ENCODE data around the gene GPAT3. TPM values are rescaled to one million over a fixed set of nuclear protein-coding genes. Genes with fewer than 3 reads are reported as not detected.

Gene GPAT3
- total and polyA plus RNA-seq, 2 experiments from 2014 or later = 1.2 to 2.0 TPM

DNA sequence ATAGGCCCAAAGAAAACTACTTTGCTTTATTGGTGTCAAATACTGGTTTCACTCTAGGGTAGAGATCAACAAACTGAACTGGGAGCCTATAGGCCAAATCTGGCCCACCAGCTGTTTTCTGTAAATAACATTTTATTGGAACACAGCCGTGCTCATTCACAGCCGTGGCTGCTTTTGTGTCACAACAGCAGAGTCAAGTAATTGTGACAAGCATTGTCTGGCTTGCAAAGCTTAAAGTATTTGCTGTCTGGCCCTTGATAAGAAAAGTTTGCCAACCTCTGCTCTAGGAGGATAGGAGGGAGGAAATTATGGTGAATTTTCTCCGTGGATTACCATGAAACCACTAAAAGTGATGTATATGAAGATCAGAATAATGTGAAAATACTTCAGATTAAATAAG is 53.4 kb downstream of the GPAT3 start (continued):
- TF ChIP-seq, protein P1, sequence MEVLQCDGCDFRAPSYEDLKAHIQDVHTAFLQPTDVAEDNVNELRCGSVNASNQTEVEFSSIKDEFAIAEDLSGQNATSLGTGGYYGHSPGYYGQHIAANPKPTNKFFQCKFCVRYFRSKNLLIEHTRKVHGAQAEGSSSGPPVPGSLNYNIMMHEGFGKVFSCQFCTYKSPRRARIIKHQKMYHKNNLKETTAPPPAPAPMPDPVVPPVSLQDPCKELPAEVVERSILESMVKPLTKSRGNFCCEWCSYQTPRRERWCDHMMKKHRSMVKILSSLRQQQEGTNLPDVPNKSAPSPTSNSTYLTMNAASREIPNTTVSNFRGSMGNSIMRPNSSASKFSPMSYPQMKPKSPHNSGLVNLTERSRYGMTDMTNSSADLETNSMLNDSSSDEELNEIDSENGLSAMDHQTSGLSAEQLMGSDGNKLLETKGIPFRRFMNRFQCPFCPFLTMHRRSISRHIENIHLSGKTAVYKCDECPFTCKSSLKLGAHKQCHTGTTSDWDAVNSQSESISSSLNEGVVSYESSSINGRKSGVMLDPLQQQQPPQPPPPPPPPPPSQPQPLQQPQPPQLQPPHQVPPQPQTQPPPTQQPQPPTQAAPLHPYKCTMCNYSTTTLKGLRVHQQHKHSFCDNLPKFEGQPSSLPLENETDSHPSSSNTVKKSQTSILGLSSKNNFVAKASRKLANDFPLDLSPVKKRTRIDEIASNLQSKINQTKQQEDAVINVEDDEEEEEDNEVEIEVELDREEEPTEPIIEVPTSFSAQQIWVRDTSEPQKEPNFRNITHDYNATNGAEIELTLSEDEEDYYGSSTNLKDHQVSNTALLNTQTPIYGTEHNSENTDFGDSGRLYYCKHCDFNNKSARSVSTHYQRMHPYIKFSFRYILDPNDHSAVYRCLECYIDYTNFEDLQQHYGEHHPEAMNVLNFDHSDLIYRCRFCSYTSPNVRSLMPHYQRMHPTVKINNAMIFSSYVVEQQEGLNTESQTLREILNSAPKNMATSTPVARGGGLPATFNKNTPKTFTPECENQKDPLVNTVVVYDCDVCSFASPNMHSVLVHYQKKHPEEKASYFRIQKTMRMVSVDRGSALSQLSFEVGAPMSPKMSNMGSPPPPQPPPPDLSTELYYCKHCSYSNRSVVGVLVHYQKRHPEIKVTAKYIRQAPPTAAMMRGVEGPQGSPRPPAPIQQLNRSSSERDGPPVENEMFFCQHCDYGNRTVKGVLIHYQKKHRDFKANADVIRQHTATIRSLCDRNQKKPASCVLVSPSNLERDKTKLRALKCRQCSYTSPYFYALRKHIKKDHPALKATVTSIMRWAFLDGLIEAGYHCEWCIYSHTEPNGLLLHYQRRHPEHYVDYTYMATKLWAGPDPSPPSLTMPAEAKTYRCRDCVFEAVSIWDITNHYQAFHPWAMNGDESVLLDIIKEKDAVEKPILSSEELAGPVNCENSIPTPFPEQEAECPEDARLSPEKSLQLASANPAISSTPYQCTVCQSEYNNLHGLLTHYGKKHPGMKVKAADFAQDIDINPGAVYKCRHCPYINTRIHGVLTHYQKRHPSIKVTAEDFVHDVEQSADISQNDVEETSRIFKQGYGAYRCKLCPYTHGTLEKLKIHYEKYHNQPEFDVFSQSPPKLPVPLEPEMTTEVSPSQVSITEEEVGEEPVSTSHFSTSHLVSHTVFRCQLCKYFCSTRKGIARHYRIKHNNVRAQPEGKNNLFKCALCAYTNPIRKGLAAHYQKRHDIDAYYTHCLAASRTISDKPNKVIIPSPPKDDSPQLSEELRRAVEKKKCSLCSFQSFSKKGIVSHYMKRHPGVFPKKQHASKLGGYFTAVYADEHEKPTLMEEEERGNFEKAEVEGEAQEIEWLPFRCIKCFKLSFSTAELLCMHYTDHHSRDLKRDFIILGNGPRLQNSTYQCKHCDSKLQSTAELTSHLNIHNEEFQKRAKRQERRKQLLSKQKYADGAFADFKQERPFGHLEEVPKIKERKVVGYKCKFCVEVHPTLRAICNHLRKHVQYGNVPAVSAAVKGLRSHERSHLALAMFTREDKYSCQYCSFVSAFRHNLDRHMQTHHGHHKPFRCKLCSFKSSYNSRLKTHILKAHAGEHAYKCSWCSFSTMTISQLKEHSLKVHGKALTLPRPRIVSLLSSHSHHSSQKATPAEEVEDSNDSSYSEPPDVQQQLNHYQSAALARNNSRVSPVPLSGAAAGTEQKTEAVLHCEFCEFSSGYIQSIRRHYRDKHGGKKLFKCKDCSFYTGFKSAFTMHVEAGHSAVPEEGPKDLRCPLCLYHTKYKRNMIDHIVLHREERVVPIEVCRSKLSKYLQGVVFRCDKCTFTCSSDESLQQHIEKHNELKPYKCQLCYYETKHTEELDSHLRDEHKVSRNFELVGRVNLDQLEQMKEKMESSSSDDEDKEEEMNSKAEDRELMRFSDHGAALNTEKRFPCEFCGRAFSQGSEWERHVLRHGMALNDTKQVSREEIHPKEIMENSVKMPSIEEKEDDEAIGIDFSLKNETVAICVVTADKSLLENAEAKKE (CRISPR knock-in tag; IDR thresholded peaks at IDR 0.05) = no peak

DNA sequence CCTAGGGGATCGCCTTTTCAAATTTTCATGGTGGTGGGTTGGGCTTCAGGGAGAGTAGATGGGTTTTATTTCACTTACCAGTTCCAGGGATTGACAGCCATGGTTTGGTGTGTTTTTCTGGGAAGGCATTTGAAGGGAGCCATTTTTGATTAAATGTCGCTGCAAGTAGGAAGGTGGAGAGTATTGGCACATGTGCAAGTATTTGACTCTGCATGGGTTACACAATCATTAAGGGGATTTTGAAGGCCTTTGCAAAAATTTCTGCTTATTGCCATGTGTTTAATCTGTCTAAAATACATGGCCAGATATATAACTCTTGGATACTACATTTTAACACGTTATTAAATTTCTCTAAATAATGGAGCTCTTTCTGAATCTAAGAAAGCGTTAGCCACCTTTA is 55.1 kb downstream of the GPAT3 start:
- DNase-seq (ENCODE audit: low spot score) (no peak), ATAC-seq (no peak)
- Histone ChIP-seq H3K27ac (ENCODE audit: low read depth) (no peak overlapping the region), H3K79me2 (replicated peaks; ENCODE audit: insufficient read depth) (no peaks in the 10 kb centered on the region), H3K27me3 (ENCODE audit: insufficient read depth) (no peaks in the 10 kb centered on the region), H4K20me1 (replicated peaks; ENCODE audit: insufficient read depth) (no peaks in the 10 kb centered on the region; the same call in 1 of the 2 replicates), H2AFZ (no peak overlapping the region), H3K4me2 (no peak overlapping the region), H3F3A (replicated peaks; ENCODE audit: low read depth) (no peaks in the 10 kb centered on the region), H3K4me3 (no peak overlapping the region), H3K4me1 (ENCODE audit: insufficient read depth) (0 out of 2 replicates have a peak, but pooled peaks cover 4% of the 10 kb centered on the region), H3K9me2 (ENCODE audit: insufficient read depth) (no peaks in the 10 kb centered on the region; the same call in 1 of the 2 replicates), H3K36me3 (ENCODE audit: insufficient read depth) (no peaks in the 10 kb centered on the region)
- Mint-ChIP-seq H3K4me1 (peaks cover 3% of the 10 kb centered on the region; the same call in 1 of the 3 replicates), H3K27ac (no peak overlapping the region), H3K9me3 (no peaks in the 10 kb centered on the region; the same call in 2 of the 3 replicates), H3K27me3 (ENCODE audit: insufficient read depth, low read depth, poor library complexity) (no peaks in the 10 kb centered on the region), H3K36me3 (ENCODE audit: low read depth) (no peaks in the 10 kb centered on the region), H3K4me3 (no peak overlapping the region)
- TF ChIP-seq POLR2AphosphoS5 (IDR thresholded peaks at IDR 0.05; ENCODE audit: low read depth) (no peak), NANOG (IDR thresholded peaks at IDR 0.05; ENCODE audit: borderline replicate concordance) (no peak), EZH2 (IDR thresholded peaks at IDR 0.05; ENCODE audit: low read depth, unreplicated experiment) (no peak), EZH2phosphoT487 (IDR thresholded peaks at IDR 0.05; ENCODE audit: unreplicated experiment) (no peak), ZNF114 (CRISPR knock-in tag; IDR thresholded peaks at IDR 0.05) (no peak), JUNB (IDR thresholded peaks at IDR 0.05; ENCODE audit: unreplicated experiment) (no peak)
- TF ChIP-seq, protein P1 (CRISPR knock-in tag; IDR thresholded peaks at IDR 0.05) = no peak
- TF ChIP-seq, protein P2, sequence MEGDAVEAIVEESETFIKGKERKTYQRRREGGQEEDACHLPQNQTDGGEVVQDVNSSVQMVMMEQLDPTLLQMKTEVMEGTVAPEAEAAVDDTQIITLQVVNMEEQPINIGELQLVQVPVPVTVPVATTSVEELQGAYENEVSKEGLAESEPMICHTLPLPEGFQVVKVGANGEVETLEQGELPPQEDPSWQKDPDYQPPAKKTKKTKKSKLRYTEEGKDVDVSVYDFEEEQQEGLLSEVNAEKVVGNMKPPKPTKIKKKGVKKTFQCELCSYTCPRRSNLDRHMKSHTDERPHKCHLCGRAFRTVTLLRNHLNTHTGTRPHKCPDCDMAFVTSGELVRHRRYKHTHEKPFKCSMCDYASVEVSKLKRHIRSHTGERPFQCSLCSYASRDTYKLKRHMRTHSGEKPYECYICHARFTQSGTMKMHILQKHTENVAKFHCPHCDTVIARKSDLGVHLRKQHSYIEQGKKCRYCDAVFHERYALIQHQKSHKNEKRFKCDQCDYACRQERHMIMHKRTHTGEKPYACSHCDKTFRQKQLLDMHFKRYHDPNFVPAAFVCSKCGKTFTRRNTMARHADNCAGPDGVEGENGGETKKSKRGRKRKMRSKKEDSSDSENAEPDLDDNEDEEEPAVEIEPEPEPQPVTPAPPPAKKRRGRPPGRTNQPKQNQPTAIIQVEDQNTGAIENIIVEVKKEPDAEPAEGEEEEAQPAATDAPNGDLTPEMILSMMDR (conservative IDR thresholded peaks at IDR 0.05; ENCODE audit: low read depth in 2 of 2) = no peak

Data from GM23338 (cell line).